HUES6 (cell line): Measurements from ENCODE around the gene SH2D4B.

Source experiments
- H3K27ac ChIP-seq: 2 replicates; pipeline ENCODE4 v1.7.0; 2013; ENCODE audit warnings: low read depth, mild to moderate bottlenecking, low read length, inconsistent platforms
- H3K27me3 ChIP-seq: 2 replicates; pipeline ENCODE4 v1.6.1; 2013; ENCODE audit warnings: low read length; ENCODE audit not compliant: control insufficient read depth, insufficient read depth
- H3K36me3 ChIP-seq: 2 replicates; pipeline ENCODE4 v1.6.1; 2013; ENCODE audit warnings: low read length; ENCODE audit not compliant: control insufficient read depth, insufficient read depth
- H3K4me1 ChIP-seq: 2 replicates; pipeline ENCODE4 v1.6.1; 2013; ENCODE audit warnings: low read length; ENCODE audit not compliant: control insufficient read depth, insufficient read depth
- H3K4me3 ChIP-seq: 2 replicates; pipeline ENCODE4 v1.5.1; 2013; ENCODE audit warnings: low read depth, low read length
- H3K9ac ChIP-seq: one replicate; pipeline ENCODE4 v1.6.1; 2013; ENCODE audit warnings: mild to moderate bottlenecking, low read length
- H3K9me3 ChIP-seq: 2 replicates; pipeline ENCODE4 v1.6.1; 2013; ENCODE audit warnings: low read depth, low read length; ENCODE audit not compliant: control insufficient read depth, insufficient read depth

SH2D4B gene

GRCh38 chr10:80672613-80673012, 134.9 kb downstream of the SH2D4B start:
- Histone ChIP-seq H3K27me3 (no peaks in the 10 kb centered on the region), H3K4me3 (no peak overlapping the region), H3K27ac (no peak overlapping the region), H3K36me3 (no peaks in the 10 kb centered on the region), H3K9me3 (peaks cover 3% of the 10 kb centered on the region; the same call in 1 of the 2 replicates), H3K9ac (no peak overlapping the region), H3K4me1 (no peaks in the 10 kb centered on the region)

GRCh38 chr10:80674809-80675208, 137.1 kb downstream of the SH2D4B start:
- Histone ChIP-seq H3K36me3 (no peaks in the 10 kb centered on the region), H3K9ac (no peak overlapping the region), H3K4me1 (no peaks in the 10 kb centered on the region), H3K4me3 (no peak overlapping the region), H3K27me3 (no peaks in the 10 kb centered on the region), H3K27ac (no peak overlapping the region), H3K9me3 (peaks cover 5% of the 10 kb centered on the region; the same call in 1 of the 2 replicates)

GRCh38 chr10:80681142-80681541, 143.4 kb downstream of the SH2D4B start:
- Histone ChIP-seq H3K36me3 (no peaks in the 10 kb centered on the region), H3K27ac (no peak overlapping the region), H3K9ac (no peak overlapping the region), H3K27me3 (no peaks in the 10 kb centered on the region), H3K4me1 (no peaks in the 10 kb centered on the region), H3K4me3 (no peak overlapping the region), H3K9me3 (peaks cover 5% of the 10 kb centered on the region; the same call in 1 of the 2 replicates)

GRCh38 chr10:80684259-80684658, 146.6 kb downstream of the SH2D4B start:
- Histone ChIP-seq H3K9me3 (no peaks in the 10 kb centered on the region), H3K27me3 (no peaks in the 10 kb centered on the region), H3K9ac (no peak overlapping the region), H3K4me1 (no peaks in the 10 kb centered on the region), H3K27ac (no peak overlapping the region), H3K4me3 (no peak overlapping the region), H3K36me3 (no peaks in the 10 kb centered on the region)

GRCh38 chr10:80685355-80685754, 147.7 kb downstream of the SH2D4B start:
- Histone ChIP-seq H3K27me3 (no peaks in the 10 kb centered on the region), H3K36me3 (no peaks in the 10 kb centered on the region), H3K9me3 (no peaks in the 10 kb centered on the region), H3K9ac (no peak overlapping the region), H3K27ac (no peak overlapping the region), H3K4me1 (no peaks in the 10 kb centered on the region), H3K4me3 (no peak overlapping the region)

- H3K4me3 ChIP-seq = no peak overlapping the region
Observed at GRCh38 chr10:80686734-80687475, 149.2 kb downstream of the SH2D4B start.

GRCh38 chr10:80687476-80687789, 149.7 kb downstream of the SH2D4B start:
- Histone ChIP-seq H3K27me3 (no peaks in the 10 kb centered on the region), H3K27ac (no peak overlapping the region), H3K9me3 (no peaks in the 10 kb centered on the region), H3K36me3 (no peaks in the 10 kb centered on the region), H3K9ac (no peak overlapping the region), H3K4me1 (no peaks in the 10 kb centered on the region), H3K4me3 (no peak overlapping the region)

More at GRCh38 chr10:80686734-80687475, 149.2 kb downstream of the SH2D4B start:
- no peaks in the 10 kb centered on the region for H3K9me3 ChIP-seq
- no peak overlapping the region for H3K27ac ChIP-seq
- H3K27me3 ChIP-seq = no peaks in the 10 kb centered on the region
- no peaks in the 10 kb centered on the region for H3K36me3 ChIP-seq
- no peak overlapping the region for H3K9ac ChIP-seq
- H3K4me1 ChIP-seq = no peaks in the 10 kb centered on the region

GRCh38 chr10:80690434-80690833, 152.7 kb downstream of the SH2D4B start:
- H3K9ac ChIP-seq = no peak overlapping the region
- no peak overlapping the region for H3K27ac ChIP-seq
- H3K4me1 ChIP-seq = no peaks in the 10 kb centered on the region
- H3K9me3 ChIP-seq = no peaks in the 10 kb centered on the region
- no peaks in the 10 kb centered on the region for H3K27me3 ChIP-seq
- no peaks in the 10 kb centered on the region for H3K36me3 ChIP-seq
- no peak overlapping the region for H3K4me3 ChIP-seq

- no peak overlapping the region for H3K4me3 ChIP-seq
- no peaks in the 10 kb centered on the region for H3K9me3 ChIP-seq
- H3K27me3 ChIP-seq = no peaks in the 10 kb centered on the region
- H3K9ac ChIP-seq = no peak overlapping the region
- no peaks in the 10 kb centered on the region for H3K36me3 ChIP-seq
- no peaks in the 10 kb centered on the region for H3K4me1 ChIP-seq
- H3K27ac ChIP-seq = no peak overlapping the region
Observed at GRCh38 chr10:80691441-80691840, 153.7 kb downstream of the SH2D4B start.

GRCh38 chr10:80693565-80693964, 155.9 kb downstream of the SH2D4B start:
- Histone ChIP-seq H3K36me3 (no peaks in the 10 kb centered on the region), H3K9ac (no peak overlapping the region)

GRCh38 chr10:80694930-80695329, 157.2 kb downstream of the SH2D4B start:
- peaks cover 6% of the 10 kb centered on the region for H3K4me1 ChIP-seq
- no peak overlapping the region for H3K9ac ChIP-seq
- no peak overlapping the region for H3K27ac ChIP-seq
- no peak overlapping the region for H3K4me3 ChIP-seq
- H3K9me3 ChIP-seq = no peaks in the 10 kb centered on the region
- H3K36me3 ChIP-seq = no peaks in the 10 kb centered on the region
- no peaks in the 10 kb centered on the region for H3K27me3 ChIP-seq

More at GRCh38 chr10:80693565-80693964, 155.9 kb downstream of the SH2D4B start:
- H3K27me3 ChIP-seq = no peaks in the 10 kb centered on the region
- no peak overlapping the region for H3K27ac ChIP-seq
- H3K4me1 ChIP-seq = no peaks in the 10 kb centered on the region
- no peak overlapping the region for H3K4me3 ChIP-seq
- no peaks in the 10 kb centered on the region for H3K9me3 ChIP-seq
